ENCODE measurements around the gene DTX2. TPM values are rescaled to one million over a fixed set of nuclear protein-coding genes. Genes with fewer than 3 reads are reported as not detected.
"Not testable (repeated sequence)": the region's sequence is repeated elsewhere in the genome, so short reads cannot be mapped to it uniquely, and the experiment has no call there.

DTX2 gene
- total RNA-seq, 4 donors from 2014 or later, result 50.4 to 121 (median 74.2) TPM

GRCh38 chr7:76502224-76502623 is 40.7 kb downstream of the DTX2 start:
- WGBS, result 78% methylated on average over 4 of the region's 13 CpGs
- not testable (repeated sequence) for H3K4me1 ChIP-seq, H3K9me3 ChIP-seq, H3K27ac ChIP-seq, H3K27me3 ChIP-seq, H3K4me3 ChIP-seq
- peak in 1 of 2 donors; percentile 53 for DNase-seq (ENCODE audit: low spot score in 2 of 2)
- peaks cover 38% of the 10 kb centered on the region for H3K36me3 ChIP-seq

GRCh38 chr7:76502836-76503235 is 41.3 kb downstream of the DTX2 start:
- not testable (repeated sequence) for H3K9me3 ChIP-seq; H3K27me3 ChIP-seq; H3K4me1 ChIP-seq; H3K27ac ChIP-seq; H3K4me3 ChIP-seq; DNase-seq (ENCODE audit: low spot score in 2 of 2)
- H3K36me3 ChIP-seq, result peaks cover 38% of the 10 kb centered on the region
- WGBS, result 91% methylated on average over 4 of the region's 16 CpGs

GRCh38 chr7:76503244-76503643 is 41.7 kb downstream of the DTX2 start:
- peaks cover 38% of the 10 kb centered on the region for H3K36me3 ChIP-seq
- H3K4me3 ChIP-seq; DNase-seq (ENCODE audit: low spot score in 2 of 2); H3K4me1 ChIP-seq; H3K9me3 ChIP-seq; H3K27me3 ChIP-seq; H3K27ac ChIP-seq: not testable (repeated sequence)
- WGBS, result 78% methylated on average over 9 of the region's 12 CpGs

GRCh38 chr7:76504351-76505167 is 43.0 kb downstream of the DTX2 start:
- not testable (repeated sequence) for H3K27ac ChIP-seq, H3K9me3 ChIP-seq, H3K4me1 ChIP-seq, H3K4me3 ChIP-seq, H3K27me3 ChIP-seq
- H3K36me3 ChIP-seq, result peaks cover 38% of the 10 kb centered on the region
- 79% methylated on average over 18 of the region's 33 CpGs for WGBS
- DNase-seq (ENCODE audit: low spot score in 2 of 2), result peak in 1 of 2 donors; percentile 53

GRCh38 chr7:76505168-76506080 is 43.9 kb downstream of the DTX2 start:
- Histone ChIP-seq H3K4me3 (no peak overlapping the region), H3K27me3 (no peaks in the 10 kb centered on the region), H3K4me1 (peaks cover 7% of the 10 kb centered on the region), H3K36me3 (peaks cover 38% of the 10 kb centered on the region), H3K9me3 (no peaks in the 10 kb centered on the region), H3K27ac (no peak overlapping the region)
- peak in 1 of 2 donors; percentile 54 for DNase-seq (ENCODE audit: low spot score in 2 of 2)
- 95% methylated on average over 15 of the region's 32 CpGs for WGBS
- TF ChIP-seq CTCF (IDR thresholded peaks at IDR 0.05) (no peak), POLR2A (IDR thresholded peaks at IDR 0.05) (no peak), EP300 (IDR thresholded peaks at IDR 0.05) (no peak)

- H3K36me3 ChIP-seq, result peaks cover 34% of the 10 kb centered on the region
- no peak overlapping the region for H3K27ac ChIP-seq
- TF ChIP-seq EP300 (IDR thresholded peaks at IDR 0.05), result no peak
- TF ChIP-seq POLR2AphosphoS5 (IDR thresholded peaks at IDR 0.05), result no peak
- no peak for TF ChIP-seq CTCF (IDR thresholded peaks at IDR 0.05)
- TF ChIP-seq POLR2A (IDR thresholded peaks at IDR 0.05), result no peak
- H3K4me3 ChIP-seq, result no peak overlapping the region
- no peaks in the 10 kb centered on the region for H3K9me3 ChIP-seq
- 83% methylated on average over 3 of the region's 5 CpGs for whole genome bisulfite sequencing
- peaks cover 9% of the 10 kb centered on the region for H3K4me1 ChIP-seq
- no peak for DNase-seq (ENCODE audit: low spot score in 2 of 2)
- no peaks in the 10 kb centered on the region for H3K27me3 ChIP-seq
These were observed 44.6 kb downstream of the DTX2 start for GRCh38 chr7:76506081-76506440.

- WGBS, result 94% methylated on average over 8 of the region's 8 CpGs
- H3K4me3 ChIP-seq; H3K4me1 ChIP-seq; H3K9me3 ChIP-seq; H3K27ac ChIP-seq; H3K27me3 ChIP-seq; DNase-seq (ENCODE audit: low spot score in 2 of 2): not testable (repeated sequence)
- H3K36me3 ChIP-seq, result peaks cover 32% of the 10 kb centered on the region
These were observed 45.1 kb downstream of the DTX2 start for GRCh38 chr7:76506643-76507042.
